Heart left ventricle (tissue), 16 donors: ENCODE data around the gene NPHP4. TPM values are rescaled to one million over a fixed set of nuclear protein-coding genes. Genes with fewer than 3 reads are reported as not detected.
A peak's percentile ranks its signal among the peaks of the same experiment; 100 is the strongest.

Experiments used
- ATAC-seq, 4 donors: fragments of 200-7000 bp; cut with Tn5 transposase; one replicate each; pipeline ENCODE4 v1.9.1; 2020 to 2022; ENCODE audit warnings: moderate library complexity in 4 of 4, mild to moderate bottlenecking in 3 of 4, moderate number of reproducible peaks in 1 of 4
- DNase-seq, 5 donors: peaks; one replicate each; pipeline ENCODE4 v3.0.0-alpha.2; 2020
- H3K27ac ChIP-seq, 12 donors: fragments of 200-600 bp; sonication (generic) in 4 of 12; one replicate each; pipeline versions ENCODE4 v1.5.0 to v1.8.0; 2016 to 2022; ENCODE audit warnings: mild to moderate bottlenecking in 2 of 12
- H3K27me3 ChIP-seq, 9 donors: fragments of 200-600 bp; sonication (generic) in 2 of 9; one replicate each; pipeline versions ENCODE4 v1.5.1 to v1.8.0; 2016 to 2022; ENCODE audit warnings: mild to moderate bottlenecking in 3 of 9
- H3K36me3 ChIP-seq, 9 donors: fragments of 200-600 bp; sonication (generic) in 2 of 9; one replicate each; pipeline versions ENCODE4 v1.5.0 to v1.8.0; 2018 to 2022; ENCODE audit warnings: mild to moderate bottlenecking in 2 of 9
- H3K4me1 ChIP-seq, 12 donors: fragments of 200-600 bp; sonication (generic) in 4 of 12; one replicate each; pipeline versions ENCODE4 v1.5.0 to v1.8.0; 2016 to 2022; ENCODE audit warnings: mild to moderate bottlenecking in 3 of 12
- H3K4me3 ChIP-seq, 12 donors: fragments of 200-600 bp; sonication (generic) in 4 of 12; one replicate each; pipeline versions ENCODE4 v1.5.0 to v1.8.0; 2017 to 2022; ENCODE audit warnings: mild to moderate bottlenecking in 9 of 12, moderate library complexity in 4 of 12
- H3K9me3 ChIP-seq, 12 donors: fragments of 200-600 bp; sonication (generic) in 4 of 12; one replicate each; pipeline versions ENCODE4 v1.5.0 to v1.8.0; 2016 to 2022; ENCODE audit warnings: mild to moderate bottlenecking in 1 of 12
- CTCF ChIP-seq, 12 donors: fragments of 200-600 bp; sonication (generic) in 4 of 12; IDR thresholded peaks; one replicate each; pipeline versions ENCODE4 v1.5.0 to v1.8.0; 2018 to 2022; ENCODE audit warnings: antibody characterized with exemption in 12 of 12, mild to moderate bottlenecking in 5 of 12
- POLR2A ChIP-seq, 2 donors: fragments of 450-650 bp; IDR thresholded peaks; one replicate each; pipeline ENCODE4 v1.6.1; 2017; ENCODE audit warnings: antibody characterized with exemption in 2 of 2, mild to moderate bottlenecking in 2 of 2, moderate library complexity in 2 of 2
- WGBS, 4 donors: extraction: QIAGEN DNeasy Blood & Tissue Kit in 2 of 4; methylation state at CpG; one replicate each; pipeline versions ENCODE4 v1.1.5 to v1.1.7; 2013 to 2018; 5-methylcytosine and 5-hydroxymethylcytosine counted together
- intact Hi-C, 10 donors: fragments of 100-400 bp; cut with DNase I; formaldehyde crosslinking; loops; one replicate each; pipeline versions ENCODE4 v1.11.1 to v1.14.2; 2022
- polyA plus RNA-seq, 2 donors: library from polyadenylated mRNA; stranded (reverse); fragments of 200-250 nt; gene quantifications; one replicate each; pipeline ENCODE4 v1.2.3, GENCODE V29; 2013
- total RNA-seq, 9 donors: library from RNA; depleted of rRNA in 2 of 9; stranded (reverse); fragments of >200 nt in 2 of 9; fragmentation: NEBNext Ultra II Directional in 3 of 9; extraction: Animal tissue kit (Norgen Biotek cat#: 25700) in 3 of 9; gene quantifications; one replicate each; pipeline versions ENCODE4 v1.1.0 to v1.2.4, GENCODE V29; 2016 to 2023
- donor health status: ischemic (EF 13 %, LVEDD 7.1; RV severe dilation, severe dysfunction).
- donor health status: healthy with polysubstance abuse.
- donor health status: DM: no; HTN: yes; CAD: no.
- donor health status: DM: no; HTN: no; CAD: no.
- donor health status: ischemic (EF 25% LVEDD 6.9; RV normal size, moderate dysfunction).
- donor health status: ischemic (EF 25% LVEDD 5.7; RV mildly dilated, moderate dysfunction).
- donor health status: healthy.
- donor health status: DM: yes; HTN: yes; CAD: no.
- donor health status: ischemic (EF 35%, LVEDD 5.7; RV mildly dilated, moderate dysfunction).
- donor health status: nonischemic (EF 11% LVEDD 7.7; RV severe dilation, severe dysfunction).
- donor health status: DM: yes; HTN: yes; CAD: no.
- donor health status: PGD.
- donor health status: ischemic (EF 29% LVEDD 5.4; RV normal size, mild dysfunction).
- donor health status: nonischemic (EF 23%, LVEDD 6.1; RV moderate dilation, normal function).

The NPHP4 gene
- total and polyA plus RNA-seq, 11 donors, result 2.1 to 6.3 (median 3.1) TPM

- H3K27ac ChIP-seq, result no peak overlapping the region
- ATAC-seq (no peak), DNase-seq (no peak)
- intact Hi-C loops, result loop anchor here in 5 of 10 donors (5.0 to 10.0 kb wide), 3 partner anchors 396 to 1256 kb away; partner anchors contain the start of gene AJAP1 (in 1 of the 5)
- H3K9me3 ChIP-seq, result no peaks in the 10 kb centered on the region
- WGBS, 4 donors, result 91 to 97% (median 96%) methylated on average over 11 of the region's 11 CpGs
- H3K36me3 ChIP-seq, result peaks cover 0 to 7% (median 0%) of the 10 kb centered on the region in 9 donors
- no peak overlapping the region for H3K4me3 ChIP-seq
- H3K27me3 ChIP-seq, result no peaks in the 10 kb centered on the region
- no peak for TF ChIP-seq CTCF (IDR thresholded peaks at IDR 0.05)
- TF ChIP-seq POLR2A (IDR thresholded peaks at IDR 0.05), result no peak
- H3K4me1 ChIP-seq, result peaks cover 0 to 4% (median 0%) of the 10 kb centered on the region in 12 donors
These were observed 81.6 kb downstream of the NPHP4 start for GRCh38 chr1:5910666-5911065.

GRCh38 chr1:5910276-5910620, 82.0 kb downstream of the NPHP4 start:
- Histone ChIP-seq H3K9me3 (no peaks in the 10 kb centered on the region), H3K4me3 (no peak overlapping the region), H3K36me3 (peaks cover 0 to 12% (median 3%) of the 10 kb centered on the region in 9 donors), H3K27me3 (no peaks in the 10 kb centered on the region), H3K4me1 (no peaks in the 10 kb centered on the region), H3K27ac (no peak overlapping the region)
- DNase-seq (peak in 1 of 5 donors; percentile 33), ATAC-seq (no peak)
- 94 to 97% (median 95%) methylated on average over 11 of the region's 11 CpGs for WGBS, 4 donors
- no peak for TF ChIP-seq POLR2A (IDR thresholded peaks at IDR 0.05)
- no peak for TF ChIP-seq CTCF (IDR thresholded peaks at IDR 0.05)
- intact Hi-C loops, result loop anchor here in 5 of 10 donors (5.0 to 10.0 kb wide), 3 partner anchors 395 to 1255 kb away; partner anchors contain the start of gene AJAP1 (in 1 of the 5)

- H3K27me3 ChIP-seq, result no peaks in the 10 kb centered on the region
- intact Hi-C loops, result loop anchor here in 5 of 10 donors (5.0 to 10.0 kb wide), 3 partner anchors 395 to 1255 kb away; partner anchors contain the start of gene AJAP1 (in 1 of the 5)
- DNase-seq (peak in 1 of 5 donors; percentile 60), ATAC-seq (no peak)
- WGBS, 4 donors, result 96 to 99% (median 98%) methylated on average over 10 to 14 of the region's 14 CpGs
- H3K9me3 ChIP-seq, result no peaks in the 10 kb centered on the region
- H3K36me3 ChIP-seq, result peaks cover 0 to 17% (median 8%) of the 10 kb centered on the region in 9 donors
- no peaks in the 10 kb centered on the region for H3K4me1 ChIP-seq
- H3K4me3 ChIP-seq, result no peak overlapping the region
- TF ChIP-seq CTCF (IDR thresholded peaks at IDR 0.05) (no peak), POLR2A (IDR thresholded peaks at IDR 0.05) (no peak)
- H3K27ac ChIP-seq, result no peak overlapping the region
These were observed 82.5 kb downstream of the NPHP4 start for GRCh38 chr1:5909576-5910275.

- peak in 1 of 5 donors; percentile 47 for DNase-seq
These were observed 83.5 kb downstream of the NPHP4 start for GRCh38 chr1:5908461-5909375.

More at GRCh38 chr1:5908461-5909375, 83.5 kb downstream of the NPHP4 start:
- no peaks in the 10 kb centered on the region for H3K27me3 ChIP-seq
- WGBS, 4 donors, result 94 to 96% (median 96%) methylated on average over 21 to 35 of the region's 35 CpGs
- TF ChIP-seq POLR2A (IDR thresholded peaks at IDR 0.05), result no peak
- TF ChIP-seq CTCF (IDR thresholded peaks at IDR 0.05), result no peak
- peaks cover 0 to 27% (median 18%) of the 10 kb centered on the region in 9 donors for H3K36me3 ChIP-seq
- no peak overlapping the region for H3K4me3 ChIP-seq
- ATAC-seq, result no peak
- intact Hi-C loops, result no loop called here
- no peaks in the 10 kb centered on the region for H3K9me3 ChIP-seq
- H3K4me1 ChIP-seq, result no peaks in the 10 kb centered on the region
- no peak overlapping the region for H3K27ac ChIP-seq
